ENCODE measurements around the gene PRSS58. TPM values are rescaled to one million over a fixed set of nuclear protein-coding genes. Genes with fewer than 3 reads are reported as not detected.

Gene PRSS58
- total RNA-seq, 2 experiments from 2014 or later: not detected

GRCh38 chr7:142263598-142264380, 5.9 kb upstream of the PRSS58 start:
- H3K36me3 Mint-ChIP-seq: no peaks in the 10 kb centered on the region
- ATAC-seq: no peak
- H3K9me3 Mint-ChIP-seq (ENCODE audit: low read depth): no peaks in the 10 kb centered on the region
- no peak overlapping the region for H3K4me3 Mint-ChIP-seq
- CTCF ChIA-PET: no interaction called here
- no peaks in the 10 kb centered on the region for H3K4me1 Mint-ChIP-seq
- no peak for DNase-seq
- no peak overlapping the region for H3K27ac Mint-ChIP-seq
- peaks cover 9% of the 10 kb centered on the region for H3K27me3 Mint-ChIP-seq

- no peaks in the 10 kb centered on the region for H3K36me3 Mint-ChIP-seq
- DNase-seq (no peak), ATAC-seq (no peak)
- CTCF ChIA-PET: no interaction called here
- H3K4me1 Mint-ChIP-seq: no peaks in the 10 kb centered on the region
- H3K27me3 Mint-ChIP-seq: peaks cover 2% of the 10 kb centered on the region
- H3K4me3 Mint-ChIP-seq: no peak overlapping the region
- H3K9me3 Mint-ChIP-seq (ENCODE audit: low read depth): no peaks in the 10 kb centered on the region
- no peak overlapping the region for H3K27ac Mint-ChIP-seq
Observed at GRCh38 chr7:142250705-142251104, 7.2 kb downstream of the PRSS58 start.

- ATAC-seq (no peak), DNase-seq (no peak)
- no peak overlapping the region for H3K4me3 Mint-ChIP-seq
- no peaks in the 10 kb centered on the region for H3K9me3 Mint-ChIP-seq (ENCODE audit: low read depth)
- H3K36me3 Mint-ChIP-seq: no peaks in the 10 kb centered on the region
- no peaks in the 10 kb centered on the region for H3K4me1 Mint-ChIP-seq
- peaks cover 2% of the 10 kb centered on the region for H3K27me3 Mint-ChIP-seq
- CTCF ChIA-PET: interaction anchor here (0.9 kb wide), 1 partner anchor 12 kb away, joined by 3 read pairs; no protein-coding TSS in a partner anchor
- no peak overlapping the region for H3K27ac Mint-ChIP-seq
Observed at GRCh38 chr7:142249918-142250317, 7.9 kb downstream of the PRSS58 start.

GRCh38 chr7:142248166-142249160, 9.4 kb downstream of the PRSS58 start:
- ATAC-seq: no peak
- CTCF ChIA-PET: interaction anchor here (0.7 to 0.9 kb wide), 4 partner anchors 11 to 1682 kb away, joined by 3 to 4 read pairs (median 3); no protein-coding TSS in a partner anchor
- no peak overlapping the region for H3K4me3 Mint-ChIP-seq

GRCh38 chr7:142243823-142244222, 14.0 kb downstream of the PRSS58 start:
- no peak overlapping the region for H3K4me3 Mint-ChIP-seq
- no peaks in the 10 kb centered on the region for H3K36me3 Mint-ChIP-seq
- CTCF ChIA-PET: no interaction called here
- DNase-seq (no peak), ATAC-seq (no peak)
- H3K9me3 Mint-ChIP-seq (ENCODE audit: low read depth): no peaks in the 10 kb centered on the region
- H3K4me1 Mint-ChIP-seq: peaks cover 2% of the 10 kb centered on the region
- H3K27ac Mint-ChIP-seq: no peak overlapping the region
- no peaks in the 10 kb centered on the region for H3K27me3 Mint-ChIP-seq

More at GRCh38 chr7:142248166-142249160, 9.4 kb downstream of the PRSS58 start:
- H3K9me3 Mint-ChIP-seq (ENCODE audit: low read depth): no peaks in the 10 kb centered on the region
- no peak for DNase-seq
- no peaks in the 10 kb centered on the region for H3K4me1 Mint-ChIP-seq
- H3K27ac Mint-ChIP-seq: no peak overlapping the region
- no peaks in the 10 kb centered on the region for H3K36me3 Mint-ChIP-seq
- peaks cover 2% of the 10 kb centered on the region for H3K27me3 Mint-ChIP-seq

- Mint-ChIP-seq H3K27ac (no peak overlapping the region), H3K4me1 (peaks cover 2% of the 10 kb centered on the region), H3K27me3 (peaks cover 7% of the 10 kb centered on the region), H3K9me3 (ENCODE audit: low read depth) (no peaks in the 10 kb centered on the region), H3K4me3 (no peak overlapping the region), H3K36me3 (no peaks in the 10 kb centered on the region)
- DNase-seq (no peak), ATAC-seq (no peak)
- CTCF ChIA-PET: no interaction called here
Observed at GRCh38 chr7:142240546-142240945, 17.3 kb downstream of the PRSS58 start.

- ATAC-seq: no peak
- no peak for DNase-seq
- H3K9me3 Mint-ChIP-seq (ENCODE audit: low read depth): no peaks in the 10 kb centered on the region
- no peaks in the 10 kb centered on the region for H3K36me3 Mint-ChIP-seq
- no peak overlapping the region for H3K4me3 Mint-ChIP-seq
- no peaks in the 10 kb centered on the region for H3K4me1 Mint-ChIP-seq
- H3K27ac Mint-ChIP-seq: no peak overlapping the region
- H3K27me3 Mint-ChIP-seq: peaks cover 9% of the 10 kb centered on the region
- CTCF ChIA-PET: no interaction called here
Observed at GRCh38 chr7:142231716-142232115, 26.1 kb downstream of the PRSS58 start.

- DNase-seq (no peak), ATAC-seq (no peak)
- CTCF ChIA-PET: no interaction called here
- Mint-ChIP-seq H3K36me3 (no peaks in the 10 kb centered on the region), H3K27ac (no peak overlapping the region), H3K9me3 (ENCODE audit: low read depth) (no peaks in the 10 kb centered on the region), H3K4me3 (no peak overlapping the region), H3K4me1 (no peaks in the 10 kb centered on the region), H3K27me3 (no peaks in the 10 kb centered on the region)
Observed at GRCh38 chr7:142228537-142229104, 29.2 kb downstream of the PRSS58 start.

Other genes starting within 250 kb of the PRSS58 start
- not detected for gene MGAM2, start 146.3 kb downstream of the PRSS58 start, total RNA-seq